WERI-Rb-1 (cell line): ENCODE data around the gene TLCD3B.
"Not testable (repeated sequence)": the region's sequence is repeated elsewhere in the genome, so short reads cannot be mapped to it uniquely, and the experiment has no call there.

ENCODE experiments used
- DNase-seq: peaks from one replicate; pipeline ENCODE4 v3.0.0-alpha.2; 2020
- H3K27ac ChIP-seq: fragments of 250-450 bp; sonication (Bioruptor Pico); 2 replicates; pipeline ENCODE4 v1.5.1; 2020; ENCODE audit warnings: mild to moderate bottlenecking, moderate library complexity
- H3K27me3 ChIP-seq: fragments of 250-450 bp; sonication (Bioruptor Pico); 2 replicates; pipeline ENCODE4 v1.5.1; 2021; ENCODE audit warnings: mild to moderate bottlenecking, low read depth, moderate library complexity; ENCODE audit not compliant: insufficient read depth, severe bottlenecking
- H3K36me3 ChIP-seq: fragments of 250-450 bp; sonication (Bioruptor Pico); 2 replicates; pipeline ENCODE4 v1.5.1; 2020; ENCODE audit warnings: mild to moderate bottlenecking, moderate library complexity
- H3K4me3 ChIP-seq: 2 replicates; pipeline ENCODE4 v1.5.1; 2011; ENCODE audit warnings: low read depth, mild to moderate bottlenecking, control low read depth, low read length
- H3K9me3 ChIP-seq: fragments of 250-450 bp; sonication (Bioruptor Pico); 2 replicates; pipeline ENCODE4 v1.5.1; 2021; ENCODE audit warnings: mild to moderate bottlenecking, moderate library complexity; ENCODE audit not compliant: severe bottlenecking
- TF ChIP-seq, protein P1 (sequence below): IDR thresholded peaks from 2 replicates; pipeline ENCODE4 v1.5.1; 2011; ENCODE audit warnings: low read depth, mild to moderate bottlenecking, control low read depth, inconsistent platforms, low read length

TLCD3B gene

DNA sequence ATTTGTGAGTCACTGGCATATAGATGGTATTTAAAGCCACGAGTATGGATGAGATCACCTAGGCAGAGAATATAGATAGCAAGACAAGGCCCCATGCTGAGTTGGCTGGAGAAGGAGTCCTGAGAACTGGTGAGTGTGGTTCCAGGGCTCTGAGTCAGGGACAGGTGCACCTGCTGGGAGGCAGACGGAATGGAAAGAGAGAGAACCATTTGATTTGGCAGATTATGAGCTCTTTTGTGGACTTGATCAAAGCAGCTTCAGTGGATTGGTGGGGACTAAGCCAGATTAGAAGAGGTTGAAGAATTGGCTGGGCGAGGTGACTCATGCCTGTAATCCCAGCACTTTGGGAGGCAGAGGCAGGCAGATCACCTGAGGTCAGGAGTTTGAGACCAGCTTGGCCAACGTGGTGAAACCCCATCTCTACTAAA lies 12.3 kb downstream of the TLCD3B start:
- Histone ChIP-seq H3K36me3 (peaks cover 5% of the 10 kb centered on the region), H3K27me3 (no peaks in the 10 kb centered on the region), H3K9me3 (no peaks in the 10 kb centered on the region), H3K27ac (no peak overlapping the region), H3K4me3 (no peak overlapping the region)
- peak; percentile 72 for DNase-seq
- TF ChIP-seq, protein P1, sequence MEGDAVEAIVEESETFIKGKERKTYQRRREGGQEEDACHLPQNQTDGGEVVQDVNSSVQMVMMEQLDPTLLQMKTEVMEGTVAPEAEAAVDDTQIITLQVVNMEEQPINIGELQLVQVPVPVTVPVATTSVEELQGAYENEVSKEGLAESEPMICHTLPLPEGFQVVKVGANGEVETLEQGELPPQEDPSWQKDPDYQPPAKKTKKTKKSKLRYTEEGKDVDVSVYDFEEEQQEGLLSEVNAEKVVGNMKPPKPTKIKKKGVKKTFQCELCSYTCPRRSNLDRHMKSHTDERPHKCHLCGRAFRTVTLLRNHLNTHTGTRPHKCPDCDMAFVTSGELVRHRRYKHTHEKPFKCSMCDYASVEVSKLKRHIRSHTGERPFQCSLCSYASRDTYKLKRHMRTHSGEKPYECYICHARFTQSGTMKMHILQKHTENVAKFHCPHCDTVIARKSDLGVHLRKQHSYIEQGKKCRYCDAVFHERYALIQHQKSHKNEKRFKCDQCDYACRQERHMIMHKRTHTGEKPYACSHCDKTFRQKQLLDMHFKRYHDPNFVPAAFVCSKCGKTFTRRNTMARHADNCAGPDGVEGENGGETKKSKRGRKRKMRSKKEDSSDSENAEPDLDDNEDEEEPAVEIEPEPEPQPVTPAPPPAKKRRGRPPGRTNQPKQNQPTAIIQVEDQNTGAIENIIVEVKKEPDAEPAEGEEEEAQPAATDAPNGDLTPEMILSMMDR = no peak

DNA sequence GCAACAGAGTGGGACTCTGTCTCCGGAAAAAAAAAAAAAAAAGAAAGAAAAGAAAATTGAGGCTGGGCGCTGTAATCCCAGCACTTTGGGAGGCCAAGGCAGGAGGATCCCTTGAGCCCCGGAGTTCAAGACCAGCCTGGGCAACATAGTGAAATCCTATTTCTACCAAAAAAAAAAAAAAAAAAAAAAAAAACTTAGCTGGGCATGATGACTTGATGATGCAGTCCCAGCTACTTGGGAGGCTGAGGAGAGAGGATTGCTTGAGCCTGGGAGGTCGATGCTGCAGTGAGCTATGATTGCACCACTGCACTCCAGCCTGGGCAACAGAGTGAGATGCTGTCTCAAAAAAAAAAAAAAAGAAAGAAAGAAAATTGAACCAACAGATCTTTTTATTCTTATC lies 13.1 kb downstream of the TLCD3B start:
- not testable (repeated sequence) for H3K36me3 ChIP-seq, H3K27me3 ChIP-seq, DNase-seq, H3K9me3 ChIP-seq, H3K27ac ChIP-seq, H3K4me3 ChIP-seq

DNA sequence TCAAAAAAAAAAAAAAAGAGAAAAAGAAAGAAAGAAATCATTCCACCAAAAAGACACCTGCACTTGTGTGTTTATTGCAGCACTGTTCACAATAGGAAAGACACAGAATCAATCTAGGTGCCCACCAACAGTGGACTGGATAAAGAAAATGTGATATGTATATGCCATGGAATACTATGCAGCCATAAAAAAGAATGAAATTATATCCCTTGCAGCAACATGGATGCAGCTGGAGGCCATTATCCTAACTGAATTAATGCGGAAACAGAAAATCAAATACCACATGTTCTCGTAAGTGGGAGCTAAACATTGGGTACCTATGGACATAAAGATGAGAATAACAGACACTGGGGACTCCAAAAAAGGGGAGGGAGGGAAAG lies 13.8 kb downstream of the TLCD3B start:
- H3K36me3 ChIP-seq = no peaks in the 10 kb centered on the region
- H3K4me3 ChIP-seq = no peak overlapping the region
- TF ChIP-seq, protein P1 = no peak

DNA sequence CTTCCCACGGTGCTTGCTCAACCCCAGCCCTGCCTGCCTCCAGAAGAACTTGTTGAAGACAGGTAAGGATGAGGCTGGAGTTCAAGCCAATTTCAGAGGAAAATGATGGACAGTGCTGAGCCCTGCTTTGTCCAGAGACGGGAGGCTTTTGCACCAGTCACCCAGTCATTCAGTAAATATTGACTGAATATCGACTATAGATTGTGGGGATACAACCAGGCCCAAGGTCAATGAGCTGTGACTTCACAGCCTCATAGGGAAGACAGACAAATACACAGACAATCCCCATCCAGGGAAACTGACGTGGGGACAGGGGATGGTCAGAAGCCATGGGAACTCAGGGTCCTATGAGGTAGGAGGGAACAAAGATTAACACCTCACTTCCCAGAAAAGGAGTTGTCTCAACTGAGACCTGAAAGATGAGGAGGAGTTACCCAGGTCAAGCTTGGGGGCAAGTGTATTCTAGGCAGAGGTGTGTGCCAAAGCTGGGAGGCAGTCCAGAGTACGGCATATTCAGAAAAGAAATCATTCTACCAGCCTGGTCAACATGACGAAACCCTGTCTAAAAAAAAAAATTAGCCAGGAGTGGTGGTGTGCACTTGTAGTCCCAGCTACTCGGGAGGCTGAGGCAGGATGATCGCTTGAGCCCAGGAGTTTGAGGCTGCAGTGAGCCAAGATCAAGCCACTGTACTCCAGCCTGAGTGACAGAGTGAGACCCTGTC lies 14.4 kb downstream of the TLCD3B start:
- Histone ChIP-seq H3K9me3 (no peaks in the 10 kb centered on the region), H3K4me3 (no peak overlapping the region), H3K36me3 (no peaks in the 10 kb centered on the region), H3K27me3 (no peaks in the 10 kb centered on the region), H3K27ac (no peak overlapping the region)
- TF ChIP-seq, protein P1 = no peak
- DNase-seq = no peak

More for the DNA sequence above, 13.8 kb downstream of the TLCD3B start:
- Histone ChIP-seq H3K9me3 (no peaks in the 10 kb centered on the region), H3K27ac (no peak overlapping the region), H3K27me3 (no peaks in the 10 kb centered on the region)
- no peak for DNase-seq

DNA sequence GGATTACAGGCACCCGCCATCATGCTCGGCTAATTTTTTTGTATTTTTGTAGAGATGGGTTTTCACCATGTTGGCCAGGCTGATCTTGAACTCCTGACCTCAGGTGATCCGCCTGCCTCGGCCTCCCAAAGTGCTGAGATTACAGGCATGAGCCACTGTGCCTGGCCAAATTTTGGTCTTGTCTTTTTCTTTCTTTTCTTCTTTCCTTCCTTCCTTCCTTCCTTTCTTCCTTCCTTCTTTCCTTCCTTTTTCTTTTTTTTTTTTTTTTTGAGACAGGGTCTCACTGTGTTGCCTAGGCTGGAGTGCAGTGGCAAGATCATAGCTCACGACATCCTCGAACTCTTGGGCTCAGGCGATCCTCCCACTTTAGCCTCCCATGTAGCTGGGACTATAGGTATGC lies 15.6 kb downstream of the TLCD3B start:
- not testable (repeated sequence) for H3K9me3 ChIP-seq, H3K27ac ChIP-seq, DNase-seq, H3K36me3 ChIP-seq, H3K27me3 ChIP-seq, H3K4me3 ChIP-seq

DNA sequence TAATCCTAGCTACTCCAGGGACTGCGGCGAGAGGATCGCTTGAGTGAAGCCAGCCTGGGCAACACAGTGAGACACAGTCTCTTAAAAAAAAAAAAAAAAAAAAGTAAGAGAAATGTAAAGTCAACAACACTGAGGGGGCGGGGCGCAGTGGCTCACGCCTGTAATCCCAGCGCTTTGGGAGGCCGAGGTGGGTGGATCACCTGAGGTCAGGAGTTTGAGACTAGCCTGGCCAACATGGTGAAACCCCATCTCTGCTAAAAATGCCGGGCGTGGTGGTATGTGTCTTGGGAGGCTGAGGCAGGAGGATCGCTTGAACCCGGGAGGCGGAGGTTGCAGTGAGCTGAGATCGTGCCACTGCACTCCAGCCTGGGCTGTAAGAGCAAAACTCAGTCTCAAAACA lies 18.5 kb downstream of the TLCD3B start:
- H3K4me3 ChIP-seq, DNase-seq, H3K27ac ChIP-seq, H3K36me3 ChIP-seq, H3K27me3 ChIP-seq, H3K9me3 ChIP-seq: not testable (repeated sequence)

DNA sequence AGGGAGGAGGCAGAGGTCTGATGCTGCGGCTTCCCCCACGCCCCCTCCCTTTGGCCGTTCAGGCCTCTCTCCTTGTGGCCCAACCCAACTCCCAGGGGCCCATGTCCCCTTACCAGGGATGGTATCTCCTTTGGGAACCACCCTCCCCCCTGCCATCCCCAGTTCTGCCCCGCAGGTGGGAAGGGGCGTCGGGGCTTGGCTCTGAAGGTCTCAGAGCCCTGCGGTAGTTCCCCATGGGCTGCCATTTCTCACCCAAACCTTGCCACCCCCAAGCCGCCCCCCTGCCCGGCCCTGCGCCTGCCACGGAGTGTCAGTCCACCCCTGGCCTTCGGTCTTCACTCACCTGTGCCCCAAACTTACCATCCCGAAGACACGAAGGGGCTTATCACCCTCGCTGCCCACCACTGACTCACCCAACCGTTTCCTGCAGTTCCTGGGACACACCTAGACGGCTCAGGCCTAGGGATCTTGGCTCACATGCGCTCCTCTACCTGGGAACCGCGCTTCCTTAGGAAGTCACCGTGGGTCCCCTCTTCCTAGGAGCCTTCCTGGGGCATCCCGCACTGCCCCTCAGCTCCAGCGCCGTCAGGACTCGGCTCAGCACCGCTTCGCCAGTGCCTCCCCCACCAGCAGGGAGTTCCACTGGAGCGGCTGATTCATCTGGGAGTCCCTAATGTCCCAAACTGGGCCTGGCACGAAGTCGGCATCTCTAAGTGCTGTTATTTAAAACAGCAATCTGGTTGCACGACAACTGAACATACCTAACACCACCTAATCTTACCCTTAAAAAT lies 19.2 kb downstream of the TLCD3B start:
- H3K36me3 ChIP-seq = no peaks in the 10 kb centered on the region
- peak overlapping the region; percentile 66 for H3K4me3 ChIP-seq
- TF ChIP-seq, protein P1 = no peak
- DNase-seq = no peak
- H3K9me3 ChIP-seq = no peaks in the 10 kb centered on the region
- no peaks in the 10 kb centered on the region for H3K27me3 ChIP-seq
- no peak overlapping the region for H3K27ac ChIP-seq
